SK-N-SH (cell line): ENCODE data around the gene MAPK13. TPM values are rescaled to one million over a fixed set of nuclear protein-coding genes. Genes with fewer than 3 reads are reported as not detected.

Experiments used
- CTCF ChIA-PET: fragments of 300-600, 350-600 bp; formaldehyde crosslinking; extraction: SDS; loops from one replicate; lab custom pipeline; 2021; lab: Yijun Ruan, JAX
- POLR2A ChIA-PET: fragments of 350-600 bp; sonication (Branson Sonifier 250); formaldehyde crosslinking; extraction: SDS; loops from one replicate; lab custom pipeline; 2020; ENCODE audit warnings: antibody characterized with exemption, inconsistent platforms; lab: Yijun Ruan, JAX
- DNase-seq: peaks from one replicate; pipeline ENCODE4 v3.0.0; 2012
- H2AFZ ChIP-seq: fragments of 200-600 bp; sonication (generic); 2 replicates; pipeline ENCODE4 v1.8.1; 2016; ENCODE audit warnings: antibody characterized with exemption, mild to moderate bottlenecking, low read depth
- H3F3A ChIP-seq: fragments of 200-600 bp; sonication (generic); replicated peaks from 2 replicates; pipeline ENCODE3; 2016; ENCODE audit warnings: antibody characterized with exemption, mild to moderate bottlenecking; ENCODE audit not compliant: insufficient read depth
- H3K27ac ChIP-seq, 2 experiments: fragments of 200-500 bp in 1 of 2; fragments of 200-600 bp in 1 of 2; sonication (Bioruptor generic) in 1 of 2; sonication (generic), shearing (Covaris generic) in 1 of 2; 2 replicates each; pipeline versions ENCODE4 v1.5.1 to v1.6.1; 2014 to 2016; ENCODE audit warnings: low read depth in 2 of 2, inconsistent platforms in 1 of 2, low read length in 1 of 2, mild to moderate bottlenecking in 1 of 2, mixed read lengths in 1 of 2
- H3K27me3 ChIP-seq: fragments of 200-600 bp; sonication (generic), shearing (Covaris generic); 2 replicates; pipeline ENCODE4 v1.6.1; 2016; ENCODE audit warnings: mixed run types; ENCODE audit not compliant: insufficient read depth
- H3K36me3 ChIP-seq, 2 experiments: fragments of 200-500 bp in 1 of 2; fragments of 200-600 bp in 1 of 2; sonication (Bioruptor generic) in 1 of 2; sonication (generic) in 1 of 2; replicated peaks in 1 of 2; 2 replicates each; pipeline versions ENCODE3 to v1.5.1; 2014 to 2016; ENCODE audit warnings: low read length in 1 of 2, mild to moderate bottlenecking in 1 of 2; ENCODE audit not compliant: insufficient read depth in 2 of 2, control insufficient read depth in 1 of 2
- H3K4me1 ChIP-seq, 2 experiments: fragments of 200-500 bp in 1 of 2; fragments of 200-600 bp in 1 of 2; sonication (Bioruptor generic) in 1 of 2; sonication (generic), shearing (Covaris generic) in 1 of 2; 2 replicates each; pipeline versions ENCODE4 v1.5.1 to v1.6.1; 2014 to 2016; ENCODE audit warnings: low read depth in 1 of 2, low read length in 1 of 2, mixed run types in 1 of 2; ENCODE audit not compliant: insufficient read depth in 2 of 2, control insufficient read depth in 1 of 2
- H3K4me2 ChIP-seq: fragments of 200-600 bp; sonication (generic), shearing (Covaris generic); 2 replicates; pipeline ENCODE4 v1.6.1; 2017; ENCODE audit warnings: mixed run types
- H3K4me3 ChIP-seq, 2 experiments: fragments of 200-500 bp in 1 of 2; fragments of 200-600 bp in 1 of 2; sonication (Bioruptor generic) in 1 of 2; sonication (generic), shearing (Covaris generic) in 1 of 2; 2 replicates each; pipeline versions ENCODE4 v1.5.1 to v1.8.1; 2014 to 2016; ENCODE audit warnings: low read depth in 2 of 2, inconsistent platforms in 1 of 2, low read length in 1 of 2, mild to moderate bottlenecking in 1 of 2, mixed read lengths in 1 of 2, moderate library complexity in 1 of 2
- H3K79me2 ChIP-seq: fragments of 200-600 bp; sonication (generic); 2 replicates; pipeline ENCODE4 v1.8.1; 2017; ENCODE audit warnings: mild to moderate bottlenecking; ENCODE audit not compliant: insufficient read depth
- H3K9ac ChIP-seq: fragments of 200-600 bp; sonication (generic); 2 replicates; pipeline ENCODE4 v1.6.1; 2017; ENCODE audit warnings: mixed run types
- H3K9me2 ChIP-seq: fragments of 200-600 bp; sonication (generic); 2 replicates; pipeline ENCODE4 v1.6.1; 2017; ENCODE audit warnings: mixed run types
- H3K9me3 ChIP-seq: fragments of 200-600 bp; sonication (generic); 2 replicates; pipeline ENCODE4 v1.6.1; 2017; ENCODE audit warnings: mixed run types, mild to moderate bottlenecking, moderate library complexity
- H4K20me1 ChIP-seq: fragments of 200-600 bp; sonication (generic); 2 replicates; pipeline ENCODE4 v1.6.1; 2017; ENCODE audit warnings: mild to moderate bottlenecking, mixed run types; ENCODE audit not compliant: insufficient read depth
- FOXM1 ChIP-seq: IDR thresholded peaks from 2 replicates; pipeline ENCODE4 v1.4.0; 2012; ENCODE audit warnings: low read depth, mild to moderate bottlenecking
- GABPA ChIP-seq: IDR thresholded peaks from 2 replicates; pipeline ENCODE4 v1.4.0; 2012; ENCODE audit warnings: low read depth, mild to moderate bottlenecking
- MXI1 ChIP-seq: IDR thresholded peaks from 2 replicates; pipeline ENCODE4 v1.6.1; 2012; ENCODE audit warnings: mild to moderate bottlenecking, low read depth, low read length, improper control_type of control experiment
- NFIC ChIP-seq: IDR thresholded peaks from 2 replicates; pipeline ENCODE4 v1.4.0; 2012; ENCODE audit warnings: borderline replicate concordance
- POLR2AphosphoS5 ChIP-seq: IDR thresholded peaks from 2 replicates; pipeline ENCODE4 v1.6.1; 2012; ENCODE audit warnings: low read depth, low read length
- RAD21 ChIP-seq: IDR thresholded peaks from 2 replicates; pipeline ENCODE4 v1.6.1; 2012; ENCODE audit warnings: mild to moderate bottlenecking, low read length
- RCOR1 ChIP-seq: fragments of 150-350 bp; IDR thresholded peaks from 2 replicates; pipeline ENCODE4 v1.6.1; 2017; ENCODE audit warnings: antibody characterized with exemption, low read length
- RFX5 ChIP-seq: IDR thresholded peaks from 2 replicates; pipeline ENCODE4 v1.6.1; 2012; ENCODE audit warnings: mild to moderate bottlenecking, improper control_type of control experiment, low read length
- SIN3A ChIP-seq: IDR thresholded peaks from 2 replicates; pipeline ENCODE4 v1.6.1; 2012; ENCODE audit warnings: low read depth, mild to moderate bottlenecking, low read length, moderate library complexity, borderline replicate concordance
- SMC3 ChIP-seq: IDR thresholded peaks from 2 replicates; pipeline ENCODE4 v1.6.1; 2012; ENCODE audit warnings: low read depth, low read length, improper control_type of control experiment
- TAF1 ChIP-seq: IDR thresholded peaks from 2 replicates; pipeline ENCODE4 v1.6.1; 2012; ENCODE audit warnings: low read depth, mild to moderate bottlenecking, low read length, moderate library complexity, borderline replicate concordance
- TCF12 ChIP-seq: IDR thresholded peaks from 2 replicates; pipeline ENCODE4 v1.4.0; 2012
- YY1 ChIP-seq: IDR thresholded peaks from 2 replicates; pipeline ENCODE4 v1.4.0; 2012; ENCODE audit warnings: low read depth, mild to moderate bottlenecking
- WGBS: methylation state at CpG from one replicate; pipeline ENCODE4 v1.1.6; 2017; ENCODE audit warnings: low lambda C conversion rate; 5-methylcytosine and 5-hydroxymethylcytosine counted together
- polyA plus RNA-seq, 3 experiments: library from polyadenylated mRNA; depleted of rRNA; stranded (reverse); fragments of >200 nt; gene quantifications; 2 replicates each; pipeline ENCODE4 v1.2.3, GENCODE V29; 2012
- TF ChIP-seq, protein P1 (sequence below): fragments of 150-350 bp; IDR thresholded peaks from 2 replicates; pipeline ENCODE4 v1.6.1; 2017; ENCODE audit warnings: antibody characterized with exemption, low read length, low read depth, borderline replicate concordance
- TF ChIP-seq, protein P2 (sequence below): IDR thresholded peaks from 2 replicates; pipeline ENCODE4 v1.4.0; 2012; ENCODE audit warnings: low read depth
- TF ChIP-seq, protein P3 (sequence below): IDR thresholded peaks from 2 replicates; pipeline ENCODE4 v1.4.0; 2012; ENCODE audit warnings: low read depth, borderline replicate concordance
- TF ChIP-seq, protein P4 (sequence below): fragments of 150-350 bp; IDR thresholded peaks from 2 replicates; pipeline ENCODE4 v1.6.1; 2016; ENCODE audit warnings: mild to moderate bottlenecking, low read depth, low read length
- TF ChIP-seq, protein P5 (sequence below): IDR thresholded peaks from 2 replicates; pipeline ENCODE4 v1.4.0; 2012; ENCODE audit warnings: low read depth, borderline replicate concordance

MAPK13 gene
- polyA plus RNA-seq, 1 of the 3 experiments (the other 2 are of a cell fraction) = 2.3 TPM

DNA sequence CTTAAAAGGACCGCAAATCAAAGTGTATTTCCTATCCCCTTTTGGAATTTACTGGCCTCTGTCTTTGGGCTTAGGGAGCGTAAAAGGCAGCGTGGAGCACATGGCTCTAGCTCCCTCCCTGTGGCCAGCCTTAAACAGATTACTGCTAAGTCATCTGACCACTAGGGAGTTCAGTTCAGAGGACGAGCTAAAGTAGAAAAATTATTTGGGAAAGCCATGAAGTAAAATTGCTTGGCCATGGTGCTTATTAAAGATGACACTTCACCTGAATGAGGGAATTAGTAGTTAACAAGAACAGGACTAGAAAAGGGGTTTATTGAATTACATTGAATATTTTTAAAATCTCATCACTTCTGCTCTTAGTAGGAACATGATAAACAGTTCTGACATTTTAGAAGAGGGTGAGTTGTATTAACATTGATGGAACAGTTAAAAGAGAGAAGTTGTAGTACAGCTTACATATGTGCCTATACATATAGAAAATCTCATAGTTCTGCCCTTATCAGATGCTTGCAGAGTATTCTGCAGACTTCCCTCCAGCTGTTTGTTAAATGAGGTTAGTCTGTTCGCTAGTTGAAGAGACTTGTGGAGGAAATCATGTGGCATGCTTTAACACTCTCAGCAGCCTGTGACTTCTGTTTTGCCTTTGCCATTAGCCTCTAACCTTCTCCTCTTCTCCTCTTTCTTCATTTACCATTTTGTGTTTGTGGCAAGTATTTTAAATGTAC, 31.2 kb upstream of the MAPK13 start:
- no peaks in the 10 kb centered on the region for H3K27me3 ChIP-seq
- CTCF ChIA-PET = interaction anchor here (0.8 to 9.7 kb wide), 6 partner anchors 13 to 96 kb away, joined by 3 to 224 read pairs (median 4); partner anchors contain the start of genes MAPK14 and SLC26A8
- H4K20me1 ChIP-seq = no peaks in the 10 kb centered on the region
- no peaks in the 10 kb centered on the region; the same call in 1 of the 2 replicates for H3K79me2 ChIP-seq
- TF ChIP-seq YY1 = no peak
- peak; percentile 81 for TF ChIP-seq RCOR1
- no peak for TF ChIP-seq FOXM1
- peak; percentile 29 for TF ChIP-seq RAD21
- TF ChIP-seq, protein P1, sequence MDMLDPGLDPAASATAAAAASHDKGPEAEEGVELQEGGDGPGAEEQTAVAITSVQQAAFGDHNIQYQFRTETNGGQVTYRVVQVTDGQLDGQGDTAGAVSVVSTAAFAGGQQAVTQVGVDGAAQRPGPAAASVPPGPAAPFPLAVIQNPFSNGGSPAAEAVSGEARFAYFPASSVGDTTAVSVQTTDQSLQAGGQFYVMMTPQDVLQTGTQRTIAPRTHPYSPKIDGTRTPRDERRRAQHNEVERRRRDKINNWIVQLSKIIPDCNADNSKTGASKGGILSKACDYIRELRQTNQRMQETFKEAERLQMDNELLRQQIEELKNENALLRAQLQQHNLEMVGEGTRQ = 0 out of 2 replicates have a peak, but pooled peaks have one; percentile 18
- TF ChIP-seq SIN3A = no peak
- peak; percentile 61 for TF ChIP-seq MXI1
- TF ChIP-seq TAF1 = no peak
- TF ChIP-seq, protein P2, sequence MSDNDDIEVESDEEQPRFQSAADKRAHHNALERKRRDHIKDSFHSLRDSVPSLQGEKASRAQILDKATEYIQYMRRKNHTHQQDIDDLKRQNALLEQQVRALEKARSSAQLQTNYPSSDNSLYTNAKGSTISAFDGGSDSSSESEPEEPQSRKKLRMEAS = no peak
- TF ChIP-seq NFIC = no peak
- no peaks in the 10 kb centered on the region for H3K9me3 ChIP-seq
- H3K4me3 ChIP-seq = no peak overlapping the region; a peak in 1 of 4 replicates
- WGBS = 77% methylated on average over 5 of the region's 5 CpGs
- POLR2A ChIA-PET = interaction anchor here (1.6 kb wide), 1 partner anchor 71 kb away, joined by 5 read pairs; the partner anchor contains the start of gene MAPK14
- H3K9me2 ChIP-seq = no peaks in the 10 kb centered on the region
- H3K4me1 ChIP-seq = peaks cover 0 to 25% of the 10 kb centered on the region in 2 experiments; a peak in 2 of 4 replicates
- peak; percentile 54 for DNase-seq
- H3F3A ChIP-seq = no peaks in the 10 kb centered on the region
- no peak overlapping the region for H3K4me2 ChIP-seq
- H3K27ac ChIP-seq = peak overlapping the region in 1 of 2 experiments; percentile 95; a peak in 2 of 4 replicates
- H2AFZ ChIP-seq = no peak overlapping the region
- H3K36me3 ChIP-seq = peaks cover 15 to 35% of the 10 kb centered on the region in 2 experiments
- no peak overlapping the region for H3K9ac ChIP-seq

DNA sequence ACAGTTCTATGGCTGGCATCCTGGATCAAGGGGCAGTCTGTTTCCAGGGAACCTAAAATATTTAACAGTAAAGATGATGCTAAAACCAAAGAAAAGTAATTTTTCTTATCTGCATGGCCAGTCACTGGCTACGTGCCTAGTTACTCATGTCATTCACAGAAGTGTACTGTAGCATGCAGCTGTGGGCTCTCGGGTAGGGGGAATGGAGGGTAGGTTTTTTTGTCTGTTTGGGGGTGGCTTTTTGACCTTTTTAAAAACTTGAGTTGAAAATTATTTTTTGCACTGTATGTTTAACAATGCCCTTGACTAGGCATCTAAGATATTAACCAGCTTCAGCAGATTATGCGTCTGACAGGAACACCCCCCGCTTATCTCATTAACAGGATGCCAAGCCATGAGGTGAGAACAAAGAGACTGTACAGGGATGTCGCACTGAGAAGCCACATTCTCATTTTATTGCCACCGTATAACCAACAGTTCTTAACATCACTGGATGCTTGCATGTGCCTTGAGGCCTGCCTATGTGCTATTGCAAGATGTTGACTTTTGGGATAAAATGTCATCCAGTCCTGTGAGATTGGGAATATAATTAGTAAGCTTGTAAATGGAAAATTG, 30.3 kb upstream of the MAPK13 start:
- no peak for DNase-seq
- TF ChIP-seq GABPA = no peak
- no peak for TF ChIP-seq POLR2AphosphoS5
- TF ChIP-seq, protein P3, sequence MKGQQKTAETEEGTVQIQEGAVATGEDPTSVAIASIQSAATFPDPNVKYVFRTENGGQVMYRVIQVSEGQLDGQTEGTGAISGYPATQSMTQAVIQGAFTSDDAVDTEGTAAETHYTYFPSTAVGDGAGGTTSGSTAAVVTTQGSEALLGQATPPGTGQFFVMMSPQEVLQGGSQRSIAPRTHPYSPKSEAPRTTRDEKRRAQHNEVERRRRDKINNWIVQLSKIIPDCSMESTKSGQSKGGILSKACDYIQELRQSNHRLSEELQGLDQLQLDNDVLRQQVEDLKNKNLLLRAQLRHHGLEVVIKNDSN = no peak
- TF ChIP-seq, protein P4, sequence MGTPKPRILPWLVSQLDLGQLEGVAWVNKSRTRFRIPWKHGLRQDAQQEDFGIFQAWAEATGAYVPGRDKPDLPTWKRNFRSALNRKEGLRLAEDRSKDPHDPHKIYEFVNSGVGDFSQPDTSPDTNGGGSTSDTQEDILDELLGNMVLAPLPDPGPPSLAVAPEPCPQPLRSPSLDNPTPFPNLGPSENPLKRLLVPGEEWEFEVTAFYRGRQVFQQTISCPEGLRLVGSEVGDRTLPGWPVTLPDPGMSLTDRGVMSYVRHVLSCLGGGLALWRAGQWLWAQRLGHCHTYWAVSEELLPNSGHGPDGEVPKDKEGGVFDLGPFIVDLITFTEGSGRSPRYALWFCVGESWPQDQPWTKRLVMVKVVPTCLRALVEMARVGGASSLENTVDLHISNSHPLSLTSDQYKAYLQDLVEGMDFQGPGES = no peak
- TF ChIP-seq SMC3 = no peak
- no peak for TF ChIP-seq RFX5
- TF ChIP-seq, protein P5, sequence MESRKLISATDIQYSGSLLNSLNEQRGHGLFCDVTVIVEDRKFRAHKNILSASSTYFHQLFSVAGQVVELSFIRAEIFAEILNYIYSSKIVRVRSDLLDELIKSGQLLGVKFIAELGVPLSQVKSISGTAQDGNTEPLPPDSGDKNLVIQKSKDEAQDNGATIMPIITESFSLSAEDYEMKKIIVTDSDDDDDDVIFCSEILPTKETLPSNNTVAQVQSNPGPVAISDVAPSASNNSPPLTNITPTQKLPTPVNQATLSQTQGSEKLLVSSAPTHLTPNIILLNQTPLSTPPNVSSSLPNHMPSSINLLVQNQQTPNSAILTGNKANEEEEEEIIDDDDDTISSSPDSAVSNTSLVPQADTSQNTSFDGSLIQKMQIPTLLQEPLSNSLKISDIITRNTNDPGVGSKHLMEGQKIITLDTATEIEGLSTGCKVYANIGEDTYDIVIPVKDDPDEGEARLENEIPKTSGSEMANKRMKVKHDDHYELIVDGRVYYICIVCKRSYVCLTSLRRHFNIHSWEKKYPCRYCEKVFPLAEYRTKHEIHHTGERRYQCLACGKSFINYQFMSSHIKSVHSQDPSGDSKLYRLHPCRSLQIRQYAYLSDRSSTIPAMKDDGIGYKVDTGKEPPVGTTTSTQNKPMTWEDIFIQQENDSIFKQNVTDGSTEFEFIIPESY = no peak
- TF ChIP-seq MXI1 = no peak
- TF ChIP-seq, protein P1 = no peak
- TF ChIP-seq TCF12 = no peak

More for the DNA sequence above, 30.3 kb upstream of the MAPK13 start:
- ChIA-PET CTCF (interaction anchor here (0.8 to 9.7 kb wide), 2 partner anchors 39 to 72 kb away, joined by 4 to 224 read pairs; partner anchors contain the start of genes MAPK14 and SLC26A8), POLR2A (interaction anchor here (1.6 kb wide), 1 partner anchor 72 kb away, joined by 5 read pairs; the partner anchor contains the start of gene MAPK14)
- no peaks in the 10 kb centered on the region for H3K27me3 ChIP-seq
- WGBS = 87% methylated on average over 6 of the region's 6 CpGs
- no peak overlapping the region for H3K9ac ChIP-seq
- H3K79me2 ChIP-seq = no peaks in the 10 kb centered on the region; the same call in 1 of the 2 replicates
- H3K4me1 ChIP-seq = peaks cover 0 to 22% of the 10 kb centered on the region in 2 experiments; a peak in 2 of 4 replicates
- H3K4me3 ChIP-seq = no peak overlapping the region
- no peaks in the 10 kb centered on the region for H4K20me1 ChIP-seq
- no peaks in the 10 kb centered on the region for H3K9me2 ChIP-seq
- H2AFZ ChIP-seq = no peak overlapping the region
- no peaks in the 10 kb centered on the region for H3F3A ChIP-seq
- H3K4me2 ChIP-seq = no peak overlapping the region
- H3K9me3 ChIP-seq = no peaks in the 10 kb centered on the region
- H3K27ac ChIP-seq = peak overlapping the region in 1 of 2 experiments; percentile 95; a peak in 2 of 4 replicates
- H3K36me3 ChIP-seq = peaks cover 15 to 39% of the 10 kb centered on the region in 2 experiments
